Parathyroid adenoma (tissue), 2 donors: ENCODE data around the gene PRR14.
A peak's percentile ranks its signal among the peaks of the same experiment; 100 is the strongest.

Experiments
- H2AFZ ChIP-seq: fragments of 300-600 bp; sonication (generic); one replicate; pipeline ENCODE4 v1.7.0; 2017; ENCODE audit warnings: antibody characterized with exemption, mild to moderate bottlenecking
- H3K27ac ChIP-seq: fragments of 300-600 bp; sonication (generic); one replicate; pipeline ENCODE4 v1.7.0; 2017
- H3K27me3 ChIP-seq: fragments of 300-600 bp; sonication (generic); one replicate; pipeline ENCODE4 v1.7.0; 2017; ENCODE audit warnings: low read length; ENCODE audit not compliant: control insufficient read depth, insufficient read depth
- H3K36me3 ChIP-seq: fragments of 300-600 bp; sonication (generic); one replicate; pipeline ENCODE4 v1.7.0; 2017; ENCODE audit warnings: low read length; ENCODE audit not compliant: control insufficient read depth, insufficient read depth
- H3K4me1 ChIP-seq: fragments of 300-600 bp; sonication (generic); one replicate; pipeline ENCODE4 v1.7.0; 2017; ENCODE audit warnings: control low read depth
- H3K4me2 ChIP-seq: fragments of 300-600 bp; sonication (generic); one replicate; pipeline ENCODE4 v1.7.0; 2017; ENCODE audit warnings: low read length
- H3K4me3 ChIP-seq: fragments of 300-600 bp; sonication (generic); one replicate; pipeline ENCODE4 v1.7.0; 2017; ENCODE audit warnings: low read depth, low read length
- H3K79me2 ChIP-seq: fragments of 300-600 bp; sonication (generic); one replicate; pipeline ENCODE4 v1.7.0; 2017; ENCODE audit warnings: control low read depth
- H3K9ac ChIP-seq: fragments of 300-600 bp; sonication (generic); one replicate; pipeline ENCODE4 v1.7.0; 2017; ENCODE audit warnings: mild to moderate bottlenecking
- H3K9me3 ChIP-seq: fragments of 300-600 bp; sonication (generic); one replicate; pipeline ENCODE4 v1.7.0; 2017; ENCODE audit warnings: low read length; ENCODE audit not compliant: control insufficient read depth
- TF ChIP-seq, protein P1 (sequence below): fragments of 300-600 bp; sonication (generic); IDR thresholded peaks from one replicate; pipeline ENCODE4 v1.7.0; 2017; ENCODE audit warnings: antibody characterized with exemption, mild to moderate bottlenecking
- donor health status: primary hyperparathyroidism.

Gene PRR14

DNA sequence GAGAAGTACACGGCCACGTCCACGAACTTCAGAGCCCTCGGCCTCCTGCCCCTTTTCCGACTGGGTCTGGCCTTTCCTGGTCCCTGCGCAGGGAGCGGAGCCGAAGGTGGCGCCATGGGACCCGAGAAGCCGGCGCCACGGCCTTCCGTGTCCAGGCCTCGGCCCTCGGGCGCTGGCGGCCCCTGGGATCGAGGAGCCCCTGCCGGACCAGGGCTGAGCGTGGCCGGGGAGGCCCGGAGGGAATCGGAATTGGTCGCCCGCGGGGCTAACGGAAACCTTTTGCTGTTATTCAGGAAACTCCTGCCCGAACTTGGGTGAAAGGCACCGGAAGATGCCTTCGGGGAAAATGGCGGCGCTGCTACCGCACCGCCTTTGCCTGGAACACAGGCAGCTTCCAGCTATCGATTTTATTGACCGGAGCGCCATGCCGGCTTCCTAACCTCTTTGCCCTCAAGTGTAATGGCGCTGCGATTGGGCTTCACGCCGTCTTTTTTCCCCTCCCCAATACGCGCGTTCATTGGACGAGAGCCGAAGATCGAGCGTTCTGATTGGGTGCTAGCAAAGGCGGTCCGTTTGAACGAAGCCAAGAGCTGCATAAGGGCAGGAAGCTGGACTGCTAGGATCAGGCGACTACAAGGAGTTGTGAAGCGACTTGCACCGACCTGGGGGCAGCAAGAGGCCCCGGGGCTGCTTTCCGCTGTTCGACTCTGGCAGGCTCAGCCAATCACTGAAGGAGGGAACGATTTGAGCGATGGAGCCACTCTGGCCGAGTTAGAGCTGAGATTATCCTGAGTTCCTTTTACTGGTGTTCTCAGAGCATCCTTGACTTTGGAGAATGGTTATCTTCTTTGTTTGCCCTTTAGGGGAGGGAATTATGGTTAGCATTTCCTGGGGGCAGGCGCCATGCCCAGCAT lies 40.6 kb upstream of the PRR14 start, which contains the start of gene ZNF689:
ZNF689 (minus strand) TSS at position 464 of the 914 bp plus-strand sequence; CDS start at position 116, 348 bp downstream.
- no peaks in the 10 kb centered on the region for H3K9me3 ChIP-seq
- H3K4me1 ChIP-seq = no peaks in the 10 kb centered on the region
- peak within 1 kb of the TSS; percentile 100 for H2AFZ ChIP-seq
- TF ChIP-seq, protein P1, sequence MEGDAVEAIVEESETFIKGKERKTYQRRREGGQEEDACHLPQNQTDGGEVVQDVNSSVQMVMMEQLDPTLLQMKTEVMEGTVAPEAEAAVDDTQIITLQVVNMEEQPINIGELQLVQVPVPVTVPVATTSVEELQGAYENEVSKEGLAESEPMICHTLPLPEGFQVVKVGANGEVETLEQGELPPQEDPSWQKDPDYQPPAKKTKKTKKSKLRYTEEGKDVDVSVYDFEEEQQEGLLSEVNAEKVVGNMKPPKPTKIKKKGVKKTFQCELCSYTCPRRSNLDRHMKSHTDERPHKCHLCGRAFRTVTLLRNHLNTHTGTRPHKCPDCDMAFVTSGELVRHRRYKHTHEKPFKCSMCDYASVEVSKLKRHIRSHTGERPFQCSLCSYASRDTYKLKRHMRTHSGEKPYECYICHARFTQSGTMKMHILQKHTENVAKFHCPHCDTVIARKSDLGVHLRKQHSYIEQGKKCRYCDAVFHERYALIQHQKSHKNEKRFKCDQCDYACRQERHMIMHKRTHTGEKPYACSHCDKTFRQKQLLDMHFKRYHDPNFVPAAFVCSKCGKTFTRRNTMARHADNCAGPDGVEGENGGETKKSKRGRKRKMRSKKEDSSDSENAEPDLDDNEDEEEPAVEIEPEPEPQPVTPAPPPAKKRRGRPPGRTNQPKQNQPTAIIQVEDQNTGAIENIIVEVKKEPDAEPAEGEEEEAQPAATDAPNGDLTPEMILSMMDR = peak; percentile 12
- peaks cover 4% of the 10 kb centered on the region for H3K79me2 ChIP-seq
- peak within 1 kb of the TSS; percentile 85 for H3K4me2 ChIP-seq
- H3K27ac ChIP-seq = peak within 1 kb of the TSS; percentile 100
- no peaks in the 10 kb centered on the region for H3K27me3 ChIP-seq
- H3K4me3 ChIP-seq = peak within 1 kb of the TSS; percentile 87
- peak within 1 kb of the TSS; percentile 99 for H3K9ac ChIP-seq
- H3K36me3 ChIP-seq = no peaks in the 10 kb centered on the region

DNA sequence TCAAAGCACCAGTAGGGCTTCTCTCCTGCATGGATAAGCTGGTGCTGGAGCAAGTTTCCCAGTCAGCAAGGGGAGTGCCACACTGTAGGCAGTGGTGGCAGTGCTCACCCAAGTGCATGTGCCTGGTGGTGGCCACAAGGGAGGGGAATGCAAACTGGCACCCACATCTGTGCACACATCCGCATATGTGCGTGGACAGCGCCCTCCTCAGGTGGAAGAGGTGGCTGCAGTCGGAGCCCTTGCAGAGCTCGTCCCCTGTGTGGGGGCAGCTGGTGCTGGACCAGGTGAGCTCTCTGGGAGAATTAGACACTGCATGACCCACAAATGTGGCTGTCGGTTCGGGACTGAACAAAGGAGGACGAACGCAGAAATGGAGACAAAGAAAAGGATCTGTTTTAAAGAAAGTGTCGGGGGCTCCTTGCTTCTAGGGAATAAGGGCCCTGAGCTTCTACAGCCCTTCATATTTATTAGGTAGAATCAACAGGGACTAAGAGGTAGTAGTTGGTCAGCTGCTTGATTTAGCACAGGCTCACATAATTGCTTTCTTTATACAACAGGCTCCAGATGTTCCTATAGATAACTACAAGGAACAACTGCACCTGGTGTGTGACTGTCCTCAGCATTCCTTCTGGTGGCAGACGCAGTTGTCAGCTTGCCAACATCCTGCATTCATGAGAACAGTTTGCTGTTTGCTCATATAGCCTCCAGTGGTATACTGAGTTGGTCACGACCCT lies 35.2 kb upstream of the PRR14 start:
- Histone ChIP-seq H3K4me2 (no peak overlapping the region), H3K9ac (no peak overlapping the region), H3K27me3 (no peaks in the 10 kb centered on the region), H3K4me3 (no peak overlapping the region), H3K79me2 (no peaks in the 10 kb centered on the region), H3K27ac (no peak overlapping the region), H3K4me1 (no peaks in the 10 kb centered on the region), H3K36me3 (no peaks in the 10 kb centered on the region), H2AFZ (no peak overlapping the region), H3K9me3 (no peaks in the 10 kb centered on the region)
- TF ChIP-seq, protein P1 = peak; percentile 22

DNA sequence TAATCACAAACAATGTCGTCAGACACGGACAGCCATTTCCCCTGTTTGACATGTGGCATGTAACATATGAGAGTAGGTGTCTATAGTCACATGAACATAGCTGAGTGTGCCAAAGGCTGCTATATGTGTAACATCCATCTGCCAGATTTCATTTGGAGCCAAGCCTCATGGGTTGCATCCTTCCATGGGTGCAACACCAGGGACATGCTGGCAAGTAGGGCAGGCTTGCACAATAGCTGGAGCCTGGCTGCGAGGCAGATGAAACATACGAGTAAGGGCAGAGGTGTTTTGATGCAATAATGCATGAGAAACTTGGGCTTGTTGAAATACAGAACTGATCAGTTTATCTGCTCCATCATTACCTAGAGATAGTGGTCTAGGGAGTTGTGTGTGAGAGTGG lies 31.6 kb upstream of the PRR14 start:
- H3K4me1 ChIP-seq = no peaks in the 10 kb centered on the region
- H2AFZ ChIP-seq = no peak overlapping the region
- H3K9ac ChIP-seq = no peak overlapping the region
- no peak overlapping the region for H3K4me3 ChIP-seq
- H3K9me3 ChIP-seq = no peaks in the 10 kb centered on the region
- TF ChIP-seq, protein P1 = no peak
- no peaks in the 10 kb centered on the region for H3K27me3 ChIP-seq
- H3K4me2 ChIP-seq = no peak overlapping the region
- H3K79me2 ChIP-seq = no peaks in the 10 kb centered on the region
- H3K27ac ChIP-seq = no peak overlapping the region
- H3K36me3 ChIP-seq = no peaks in the 10 kb centered on the region

DNA sequence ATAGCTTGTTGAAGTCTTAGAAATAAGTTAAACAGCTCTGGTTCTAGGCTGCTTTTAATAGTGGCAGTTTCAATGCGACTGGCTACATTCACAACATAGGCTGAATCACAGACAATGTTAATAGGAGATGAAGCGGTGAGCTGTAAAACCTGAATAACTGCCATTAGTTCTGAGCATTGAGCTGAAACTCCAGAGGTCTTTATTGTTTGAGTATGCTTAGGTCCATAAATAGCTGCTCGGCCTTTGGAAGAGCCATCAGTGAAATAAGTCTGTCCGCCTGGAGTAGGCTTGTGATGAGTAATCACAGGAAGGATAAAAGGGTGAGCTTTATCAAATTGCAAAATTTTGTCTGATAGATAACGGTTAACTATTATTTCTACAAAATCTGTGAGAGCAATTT lies 31.1 kb upstream of the PRR14 start:
- Histone ChIP-seq H3K27me3 (no peaks in the 10 kb centered on the region), H3K27ac (no peak overlapping the region)
- TF ChIP-seq, protein P1 = no peak

More for the DNA sequence above, 31.1 kb upstream of the PRR14 start:
- no peak overlapping the region for H3K4me3 ChIP-seq
- no peak overlapping the region for H3K9ac ChIP-seq
- H3K4me1 ChIP-seq = no peaks in the 10 kb centered on the region
- H3K4me2 ChIP-seq = no peak overlapping the region
- no peaks in the 10 kb centered on the region for H3K79me2 ChIP-seq
- H3K9me3 ChIP-seq = no peaks in the 10 kb centered on the region
- H2AFZ ChIP-seq = no peak overlapping the region
- H3K36me3 ChIP-seq = no peaks in the 10 kb centered on the region
